D341Med (cell line): ENCODE measurements around the gene SNRNP70.
A peak's percentile ranks its signal among the peaks of the same experiment; 100 is the strongest.
"Not testable (repeated sequence)": the region's sequence is repeated elsewhere in the genome, so short reads cannot be mapped to it uniquely, and the experiment has no call there.

Experiments used
- DNase-seq: peaks from one replicate; pipeline ENCODE4 v3.0.0; 2012; ENCODE audit warnings: low spot score

The SNRNP70 gene

GRCh38 chr19:49064768-49065611, 20.3 kb upstream of the SNRNP70 start, which contains the start of gene NTF4:
TSS of gene NTF4 (minus strand) at chr19:49064818. CDS start at chr19:49061997, 2,821 bp downstream.
- DNase-seq, result peak; percentile 73

DNA sequence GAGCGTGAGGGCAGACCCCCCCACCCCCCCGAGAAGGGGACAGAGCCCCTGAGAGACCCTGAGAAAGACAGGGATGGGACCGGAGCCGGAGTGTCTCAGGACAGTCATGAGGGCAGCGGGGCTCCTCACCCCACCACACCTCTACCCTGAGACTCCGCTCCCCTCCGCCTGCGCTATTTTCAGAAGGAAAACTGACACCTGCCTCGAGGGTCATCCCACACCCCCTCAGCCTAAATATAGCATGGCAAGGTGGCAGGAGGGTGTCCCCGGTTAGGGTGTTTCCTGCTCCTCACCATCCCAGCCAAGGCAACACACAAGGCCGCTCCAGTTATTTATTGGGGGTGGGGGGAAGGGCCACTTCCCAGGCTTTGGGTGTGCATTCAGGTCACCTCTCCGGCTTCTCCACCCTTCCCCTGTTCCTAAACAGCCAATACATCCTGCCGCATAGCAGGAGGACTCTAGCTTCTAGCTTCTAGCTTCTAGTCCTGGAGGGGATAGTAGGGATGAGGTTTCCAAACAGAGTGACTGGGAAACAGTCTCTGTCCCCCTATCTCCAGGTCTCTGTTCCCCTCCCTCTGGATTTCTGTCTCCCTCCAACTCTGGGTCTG, 19.2 kb upstream of the SNRNP70 start:
- peak; percentile 21 for DNase-seq

- peak; percentile 43 for DNase-seq
These were observed 17.7 kb upstream of the SNRNP70 start for GRCh38 chr19:49067554-49067953.

GRCh38 chr19:49069026-49069425, 16.2 kb upstream of the SNRNP70 start:
- no peak for DNase-seq

DNA sequence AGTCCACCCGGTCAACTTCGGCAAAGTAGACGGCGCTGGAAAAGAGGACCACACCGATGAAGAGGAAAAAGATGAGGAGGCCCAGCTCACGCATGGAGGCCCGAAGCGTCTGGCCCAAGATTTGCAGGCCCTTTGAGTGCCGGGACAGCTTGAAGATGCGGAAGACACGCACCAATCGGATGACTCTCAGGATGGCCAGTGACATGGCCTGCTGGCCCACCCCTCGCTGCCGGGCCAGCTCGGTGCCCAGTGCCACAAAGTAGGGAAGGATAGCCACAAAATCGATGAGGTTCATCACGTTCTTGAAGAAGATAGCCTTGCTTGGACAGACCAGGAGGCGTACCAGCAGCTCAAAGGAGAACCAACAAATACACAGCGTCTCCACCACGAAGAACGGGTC, 14.8 kb upstream of the SNRNP70 start:
- no peak for DNase-seq

- peak; percentile 72 for DNase-seq
These were observed 13.2 kb upstream of the SNRNP70 start for GRCh38 chr19:49071860-49072547.

DNA sequence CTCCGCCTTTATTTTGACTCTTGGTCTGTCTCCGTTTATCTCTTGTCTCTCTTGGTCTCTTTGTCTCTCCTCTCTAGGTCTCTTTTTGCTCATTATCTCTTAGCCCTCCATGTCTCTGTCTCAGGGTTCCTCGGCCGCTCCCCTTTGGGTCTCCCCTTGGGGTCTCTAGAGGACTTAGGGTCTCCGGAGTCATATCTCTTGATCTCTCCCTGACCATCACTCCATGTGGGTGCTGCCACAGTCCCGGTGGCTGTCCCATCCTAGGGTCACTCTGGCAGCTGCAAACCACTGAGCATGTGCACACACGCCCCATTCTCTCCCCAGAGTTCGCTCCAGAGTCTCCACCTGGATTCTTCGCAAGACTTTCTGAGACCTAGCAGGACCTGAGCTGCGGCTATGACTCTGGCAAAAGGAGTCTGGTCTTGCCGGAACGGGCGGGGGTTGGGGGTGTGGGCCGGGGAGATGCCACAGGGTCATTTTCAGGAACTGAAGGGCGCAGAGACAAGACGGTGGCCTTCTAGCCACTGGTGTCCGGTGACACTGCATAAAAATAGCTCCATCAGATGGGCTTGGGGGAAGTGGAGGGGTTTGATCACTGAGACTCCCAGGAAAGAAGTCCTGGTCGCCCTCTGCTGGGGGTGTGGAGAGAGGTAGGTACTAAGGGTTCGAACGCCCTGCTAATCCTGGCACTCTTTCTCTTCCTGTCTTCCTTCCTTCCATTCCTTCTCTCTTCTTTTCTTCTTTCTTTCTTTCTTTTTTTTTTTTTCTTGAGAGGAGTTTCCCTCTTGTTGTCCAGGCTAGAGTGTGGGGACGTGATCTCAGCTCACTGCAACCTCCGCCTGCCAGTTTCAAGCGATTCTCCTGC, 11.5 kb upstream of the SNRNP70 start:
- peak; percentile 71 for DNase-seq

DNA sequence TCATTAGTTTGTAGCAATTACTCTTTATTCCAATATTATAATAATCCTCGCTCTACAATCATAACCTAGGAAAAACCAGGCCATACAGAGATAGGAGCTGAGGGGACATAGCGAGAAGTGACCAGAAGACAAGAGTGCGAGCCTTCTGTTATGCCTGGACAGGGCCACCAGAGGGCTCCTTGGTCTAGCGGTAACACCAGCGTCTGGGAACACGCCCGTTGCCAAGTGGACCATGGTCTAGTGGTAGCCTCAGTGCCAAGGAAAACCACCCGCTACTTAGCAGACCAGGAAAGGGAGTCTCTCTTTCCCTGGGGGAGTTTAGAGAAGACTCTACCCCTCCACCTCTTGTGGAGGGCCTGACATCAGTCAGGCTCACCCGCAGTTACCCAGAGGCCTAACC, 10.4 kb upstream of the SNRNP70 start:
- DNase-seq, result not testable (repeated sequence)

- no peak for DNase-seq
These were observed 4.9 kb upstream of the SNRNP70 start for GRCh38 chr19:49080392-49080791.

DNA sequence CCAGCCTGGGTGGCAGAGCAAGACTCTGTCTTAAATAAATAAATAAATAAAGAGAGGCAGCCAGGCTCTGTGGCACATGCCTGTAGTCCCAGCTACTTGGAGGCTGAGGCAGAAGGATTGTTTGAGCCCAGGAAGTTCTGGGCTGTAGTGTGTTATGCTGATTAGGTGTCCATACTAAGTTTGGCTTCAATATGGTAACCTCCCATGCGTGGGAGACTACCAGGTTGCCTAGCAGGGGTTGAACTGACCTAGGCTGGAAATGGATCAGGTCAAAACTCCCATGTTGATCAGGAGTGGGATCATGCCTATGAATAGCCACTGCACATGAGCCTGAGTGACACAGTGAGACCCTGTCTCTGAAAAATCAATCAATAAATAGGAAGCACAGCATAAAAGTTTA, 4.0 kb upstream of the SNRNP70 start:
- no peak for DNase-seq

GRCh38 chr19:49084206-49085019, 838 bp upstream of the SNRNP70 start:
- no peak for DNase-seq

DNA sequence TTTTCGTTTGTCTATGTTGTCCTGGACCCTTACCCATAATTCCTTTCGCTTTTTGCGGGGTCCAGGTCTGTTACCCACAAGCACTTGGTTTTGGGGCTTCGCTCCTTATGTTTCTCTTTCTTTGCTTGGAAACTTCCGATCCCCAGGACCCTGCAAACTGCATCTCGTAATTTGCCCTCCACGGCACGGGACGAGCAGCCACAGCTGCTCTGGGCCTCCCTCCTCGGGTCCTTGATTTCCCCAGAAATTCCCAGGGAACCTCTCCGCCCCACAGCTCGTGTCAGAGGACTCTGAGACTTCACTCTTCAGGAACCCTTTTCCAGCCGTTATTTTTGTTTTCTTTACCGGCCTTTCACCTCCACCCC, 599 bp downstream of the SNRNP70 start:
- DNase-seq, result peak; percentile 34

DNA sequence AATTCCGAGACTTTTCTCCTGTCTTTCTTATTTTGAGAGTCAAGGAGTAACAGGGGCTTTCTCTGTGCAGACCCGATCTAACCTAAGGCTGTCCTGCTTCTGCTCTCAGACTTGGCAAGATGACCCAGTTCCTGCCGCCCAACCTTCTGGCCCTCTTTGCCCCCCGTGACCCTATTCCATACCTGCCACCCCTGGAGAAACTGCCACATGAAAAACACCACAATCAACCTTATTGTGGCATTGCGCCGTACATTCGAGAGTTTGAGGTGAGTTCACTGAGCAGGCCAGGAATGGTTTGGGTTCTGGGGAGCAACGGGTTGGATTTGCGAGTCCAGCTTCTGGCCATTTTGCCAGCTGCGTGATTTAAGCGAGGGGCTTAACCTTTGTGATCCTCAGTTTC, 1.0 kb downstream of the SNRNP70 start:
- DNase-seq, result no peak

- DNase-seq, result no peak
These were observed 6.3 kb downstream of the SNRNP70 start for GRCh38 chr19:49091391-49092038.

DNA sequence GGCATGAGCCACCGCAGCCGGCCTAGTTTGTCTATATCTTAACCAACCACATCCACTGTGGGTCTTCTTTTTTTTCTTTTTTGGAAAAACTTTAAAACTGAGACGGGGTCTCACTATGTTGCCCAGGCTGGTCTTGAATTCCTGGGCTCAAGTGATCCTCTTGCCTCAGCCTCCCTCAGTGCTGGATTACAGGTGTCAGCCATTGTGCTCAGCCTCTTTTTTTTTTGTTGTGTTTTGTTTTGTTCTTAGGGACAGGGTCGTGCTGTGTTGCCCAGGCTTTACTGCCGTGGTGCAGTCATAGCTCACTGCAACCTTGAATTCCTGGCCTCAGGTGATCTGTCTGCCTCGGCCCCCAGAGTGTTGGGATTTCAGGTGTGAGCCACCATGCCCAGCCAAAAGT, 7.4 kb downstream of the SNRNP70 start:
- DNase-seq, result no peak

DNA sequence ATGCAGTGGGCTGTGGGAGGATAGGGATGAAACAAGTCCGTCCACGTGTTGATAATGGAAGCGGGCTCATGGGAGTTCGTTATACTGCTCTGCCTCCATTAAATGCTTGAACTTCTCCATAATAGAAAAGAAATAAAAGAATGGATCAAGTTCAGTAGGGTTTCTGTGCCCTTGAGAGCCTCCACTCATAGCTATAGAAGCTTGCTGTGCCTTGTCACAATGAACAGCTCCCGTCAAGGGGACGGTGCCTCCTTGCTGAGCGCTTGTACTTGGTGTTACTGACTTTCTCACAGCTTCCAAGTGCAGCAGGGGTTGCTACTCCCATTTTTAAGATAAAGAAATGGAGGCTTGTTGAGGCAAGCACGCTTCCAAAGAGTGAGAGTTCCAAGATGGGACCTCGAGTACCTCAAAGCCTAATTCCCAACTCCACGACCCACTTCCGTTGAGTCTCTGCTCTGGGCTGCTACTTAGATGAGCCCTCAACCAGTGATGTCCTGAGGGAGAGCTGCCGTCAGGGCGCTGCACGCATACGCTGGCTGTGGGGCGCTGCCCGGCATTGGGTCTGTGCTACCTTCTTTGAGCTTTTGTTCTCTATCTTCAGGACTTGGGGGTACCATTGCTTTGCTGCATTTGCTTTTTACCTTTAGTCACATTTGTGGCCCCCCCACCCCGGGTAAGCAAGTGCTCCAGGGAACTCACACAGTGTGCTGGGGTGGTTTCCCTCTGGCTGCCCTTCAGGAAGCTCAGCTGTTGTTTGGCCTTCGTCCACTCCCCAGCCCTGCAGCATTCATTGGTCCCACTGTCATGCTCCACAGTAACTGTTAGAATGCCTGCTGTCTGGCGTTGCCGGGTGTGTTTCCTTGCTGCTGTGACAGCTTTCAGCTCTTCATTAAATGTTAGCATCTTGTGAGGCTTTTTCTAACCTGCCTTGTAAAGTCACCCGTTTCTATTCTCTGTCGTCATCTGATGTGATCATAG, 9.5 kb downstream of the SNRNP70 start:
- no peak for DNase-seq

DNA sequence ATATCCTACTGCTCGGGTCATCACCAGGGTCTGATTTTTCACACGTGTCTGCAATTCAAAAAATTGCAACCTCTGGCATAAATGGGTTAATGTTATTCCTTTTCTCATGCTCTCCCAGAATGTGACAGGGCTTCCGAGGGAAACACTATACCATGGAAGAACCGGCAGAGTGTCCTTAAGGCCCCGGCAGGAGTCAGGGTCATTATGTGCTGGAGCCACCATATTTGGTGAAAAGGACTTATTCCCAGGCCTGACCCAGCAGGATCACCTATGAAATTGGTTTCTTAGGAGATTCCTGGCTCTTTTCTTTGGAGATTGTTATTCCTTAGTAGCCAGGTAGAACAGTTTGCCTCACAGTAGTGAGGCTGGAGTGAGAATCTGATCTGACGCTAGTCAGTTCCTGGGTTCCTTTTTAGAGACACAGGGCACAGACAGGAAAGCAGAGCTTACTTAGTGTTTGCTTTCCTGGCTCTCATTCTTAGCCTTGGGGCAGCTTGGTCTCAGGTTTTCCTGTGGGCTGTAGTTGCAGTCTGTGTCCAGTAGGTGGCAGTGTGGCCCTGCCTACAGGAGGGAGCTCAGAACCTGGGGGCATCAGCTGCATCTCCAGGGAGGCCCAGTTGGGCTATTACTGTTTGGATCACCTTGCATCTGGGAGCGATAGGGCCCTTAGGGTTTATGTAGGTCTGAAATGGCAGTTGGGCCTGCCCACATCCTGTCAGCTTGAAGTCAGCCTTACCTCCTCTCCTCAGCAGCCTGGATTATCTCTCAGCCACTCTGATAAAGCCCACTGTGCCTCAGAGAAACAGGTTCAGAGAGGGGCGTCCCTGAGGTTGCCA, 12.4 kb downstream of the SNRNP70 start:
- DNase-seq, result peak; percentile 85

- no peak for DNase-seq
These were observed 13.5 kb downstream of the SNRNP70 start for GRCh38 chr19:49098795-49099194.

GRCh38 chr19:49101160-49101559, 15.9 kb downstream of the SNRNP70 start:
- DNase-seq, result no peak
